HG03354 (cell line): ENCODE measurements around the gene BBS1.

Experiments used
- ATAC-seq: cut with Tn5 transposase; IDR thresholded peaks from one replicate; pipeline ENCODE4 v1.9.1; 2021; ENCODE audit warnings: mild to moderate bottlenecking; ENCODE audit not compliant: unreplicated experiment, poor library complexity, severe bottlenecking

BBS1 gene

GRCh38 chr11:66546966-66547661 is 36.7 kb downstream of the BBS1 start:
- no peak for ATAC-seq

GRCh38 chr11:66547662-66548009 is 37.2 kb downstream of the BBS1 start:
- ATAC-seq = no peak

GRCh38 chr11:66548041-66548440 is 37.6 kb downstream of the BBS1 start:
- no peak for ATAC-seq

- no peak for ATAC-seq
Measured at GRCh38 chr11:66548774-66549630, 38.6 kb downstream of the BBS1 start.

- no peak for ATAC-seq
Measured at GRCh38 chr11:66549696-66550095, 39.3 kb downstream of the BBS1 start.

GRCh38 chr11:66550887-66551286 is 40.5 kb downstream of the BBS1 start:
- ATAC-seq = no peak

- ATAC-seq = no peak
Measured at GRCh38 chr11:66554602-66555001, 44.2 kb downstream of the BBS1 start.

- no peak for ATAC-seq
Measured at GRCh38 chr11:66555416-66555815, 45.0 kb downstream of the BBS1 start.

GRCh38 chr11:66556086-66556485 is 45.7 kb downstream of the BBS1 start:
- no peak for ATAC-seq

GRCh38 chr11:66557733-66558326 is 47.4 kb downstream of the BBS1 start:
- ATAC-seq = no peak

- no peak for ATAC-seq
Measured at GRCh38 chr11:66559142-66559865, 48.9 kb downstream of the BBS1 start.

GRCh38 chr11:66559866-66560676 is 49.6 kb downstream of the BBS1 start:
- no peak for ATAC-seq

- no peak for ATAC-seq
Measured at GRCh38 chr11:66561178-66561974, 50.9 kb downstream of the BBS1 start.

GRCh38 chr11:66561975-66562248 is 51.5 kb downstream of the BBS1 start:
- ATAC-seq = no peak

- ATAC-seq = no peak
Measured at GRCh38 chr11:66562275-66562674, 51.8 kb downstream of the BBS1 start.

GRCh38 chr11:66562907-66563583 is 52.6 kb downstream of the BBS1 start:
- no peak for ATAC-seq

- ATAC-seq = no peak
Measured at GRCh38 chr11:66563832-66564231, 53.4 kb downstream of the BBS1 start.

- ATAC-seq = no peak
Measured at GRCh38 chr11:66564538-66564937, 54.1 kb downstream of the BBS1 start.
